ENCODE results near the gene CXorf58.

CXorf58 gene

GRCh38 chrX:23919148-23919547, 11.3 kb downstream of the CXorf58 start:
- H3K4me3 ChIP-seq (ENCODE audit: low read depth, low read length) = no peak overlapping the region
- TF ChIP-seq, protein P1, sequence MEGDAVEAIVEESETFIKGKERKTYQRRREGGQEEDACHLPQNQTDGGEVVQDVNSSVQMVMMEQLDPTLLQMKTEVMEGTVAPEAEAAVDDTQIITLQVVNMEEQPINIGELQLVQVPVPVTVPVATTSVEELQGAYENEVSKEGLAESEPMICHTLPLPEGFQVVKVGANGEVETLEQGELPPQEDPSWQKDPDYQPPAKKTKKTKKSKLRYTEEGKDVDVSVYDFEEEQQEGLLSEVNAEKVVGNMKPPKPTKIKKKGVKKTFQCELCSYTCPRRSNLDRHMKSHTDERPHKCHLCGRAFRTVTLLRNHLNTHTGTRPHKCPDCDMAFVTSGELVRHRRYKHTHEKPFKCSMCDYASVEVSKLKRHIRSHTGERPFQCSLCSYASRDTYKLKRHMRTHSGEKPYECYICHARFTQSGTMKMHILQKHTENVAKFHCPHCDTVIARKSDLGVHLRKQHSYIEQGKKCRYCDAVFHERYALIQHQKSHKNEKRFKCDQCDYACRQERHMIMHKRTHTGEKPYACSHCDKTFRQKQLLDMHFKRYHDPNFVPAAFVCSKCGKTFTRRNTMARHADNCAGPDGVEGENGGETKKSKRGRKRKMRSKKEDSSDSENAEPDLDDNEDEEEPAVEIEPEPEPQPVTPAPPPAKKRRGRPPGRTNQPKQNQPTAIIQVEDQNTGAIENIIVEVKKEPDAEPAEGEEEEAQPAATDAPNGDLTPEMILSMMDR (IDR thresholded peaks at IDR 0.05; ENCODE audit: control insufficient read depth, extremely low read depth, insufficient read depth) = no peak
- no peak for DNase-seq (ENCODE audit: low read depth)

DNA sequence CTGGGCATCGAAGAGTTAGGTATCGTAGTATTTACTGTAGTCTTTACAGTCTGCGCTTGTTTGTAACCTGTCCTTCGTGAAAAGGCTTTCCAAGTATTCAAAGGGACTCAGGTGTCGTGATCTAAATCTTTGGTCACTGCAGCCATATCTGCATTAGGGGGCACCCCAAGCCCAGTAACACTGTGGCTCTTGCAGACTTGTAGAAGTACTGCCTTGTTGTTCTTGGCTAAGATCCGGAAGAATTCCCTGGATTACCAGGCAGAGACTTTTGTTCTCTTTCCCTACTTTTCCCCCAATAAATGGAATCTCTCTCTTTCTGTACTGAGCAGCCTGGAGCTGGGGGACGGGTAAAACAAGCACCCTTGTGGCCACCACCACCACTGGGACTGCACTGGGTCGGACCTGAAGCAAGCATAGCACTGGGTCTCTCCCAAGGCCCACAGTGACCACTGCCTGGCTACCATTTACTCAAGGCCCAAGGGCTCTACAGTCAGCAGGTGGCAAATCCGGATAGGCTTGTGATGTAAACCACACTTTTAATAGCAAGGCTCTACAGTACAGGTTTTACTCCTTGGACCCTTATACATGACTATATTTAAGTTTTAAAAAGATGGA, 12.0 kb downstream of the CXorf58 start:
- no peak for DNase-seq (ENCODE audit: low read depth)
- TF ChIP-seq, protein P1 (IDR thresholded peaks at IDR 0.05; ENCODE audit: control insufficient read depth, extremely low read depth, insufficient read depth) = peak; percentile 47
- H3K4me3 ChIP-seq (ENCODE audit: low read depth, low read length) = no peak overlapping the region

GRCh38 chrX:23926015-23926414, 18.2 kb downstream of the CXorf58 start:
- TF ChIP-seq, protein P1 (IDR thresholded peaks at IDR 0.05; ENCODE audit: control insufficient read depth, extremely low read depth, insufficient read depth) = no peak
- H3K4me3 ChIP-seq (ENCODE audit: low read depth, low read length) = no peak overlapping the region
- DNase-seq (ENCODE audit: low read depth) = no peak

- peak; percentile 58 for DNase-seq (ENCODE audit: low read depth)
- TF ChIP-seq, protein P1 (IDR thresholded peaks at IDR 0.05; ENCODE audit: control insufficient read depth, extremely low read depth, insufficient read depth) = no peak
- no peak overlapping the region for H3K4me3 ChIP-seq (ENCODE audit: low read depth, low read length)
Measured at GRCh38 chrX:23930894-23931604, 23.2 kb downstream of the CXorf58 start.

DNA sequence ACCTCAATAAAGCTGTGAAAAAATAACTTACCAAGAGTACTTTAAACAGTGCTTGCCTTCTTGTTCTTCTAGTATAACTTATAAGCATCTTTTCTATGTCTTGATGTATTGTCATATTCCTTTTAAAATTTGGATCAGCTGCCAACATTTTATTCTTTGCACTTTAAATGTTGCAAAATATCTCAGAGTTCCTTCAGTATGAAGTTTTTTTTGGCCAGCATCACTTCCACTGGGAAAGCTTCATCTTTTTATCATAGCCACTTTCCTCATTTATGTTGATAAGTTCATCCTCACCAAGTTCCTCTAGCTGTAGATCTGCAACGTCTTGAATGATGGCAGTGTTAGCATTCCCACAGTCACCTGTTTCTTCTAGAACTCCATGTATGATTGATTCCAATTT, 24.2 kb downstream of the CXorf58 start:
- DNase-seq (ENCODE audit: low read depth) = no peak
- H3K4me3 ChIP-seq (ENCODE audit: low read depth, low read length) = no peak overlapping the region
- TF ChIP-seq, protein P1 (IDR thresholded peaks at IDR 0.05; ENCODE audit: control insufficient read depth, extremely low read depth, insufficient read depth) = no peak

DNA sequence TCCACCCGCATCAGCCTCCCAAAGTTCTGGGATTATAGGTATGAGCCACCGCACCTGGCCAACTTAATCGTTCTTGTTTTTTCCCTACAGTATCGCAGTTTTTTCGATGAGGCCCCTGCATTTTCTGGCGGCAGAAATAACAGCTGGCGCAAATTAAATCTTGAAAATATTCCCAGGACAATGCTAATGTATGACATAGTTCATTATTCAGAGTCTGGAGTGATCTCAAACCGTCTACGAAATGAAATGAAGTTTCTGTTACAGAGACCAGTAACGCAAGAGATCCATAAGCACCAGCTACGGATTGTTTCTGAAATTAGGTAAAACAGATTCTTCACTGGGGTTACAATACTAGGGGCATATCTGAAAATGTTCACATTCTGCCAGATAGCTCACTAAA, 27.3 kb downstream of the CXorf58 start:
- DNase-seq (ENCODE audit: low read depth) = no peak
- no peak overlapping the region for H3K4me3 ChIP-seq (ENCODE audit: low read depth, low read length)
- TF ChIP-seq, protein P1 (IDR thresholded peaks at IDR 0.05; ENCODE audit: control insufficient read depth, extremely low read depth, insufficient read depth) = no peak
